Nephron progenitor cell (in vitro differentiated cells): ENCODE data around the gene KRIT1.
"Not testable (repeated sequence)": the region's sequence is repeated elsewhere in the genome, so short reads cannot be mapped to it uniquely, and the experiment has no call there.

ENCODE experiments used
- DNase-seq: peaks from one replicate; pipeline ENCODE4 v3.0.0; 2021
- H3K27ac Mint-ChIP-seq: 2 replicates; pipeline ENCODE4 v1.8.0; 2021; ENCODE audit warnings: mild to moderate bottlenecking, moderate library complexity, mixed read lengths
- H3K27me3 Mint-ChIP-seq: 2 replicates; pipeline ENCODE4 v1.8.0; 2021; ENCODE audit warnings: mild to moderate bottlenecking, low read depth, mixed read lengths; ENCODE audit not compliant: poor library complexity
- H3K36me3 Mint-ChIP-seq: 2 replicates; pipeline ENCODE4 v1.8.0; 2021; ENCODE audit warnings: low read depth, mixed read lengths
- H3K4me1 Mint-ChIP-seq: 2 replicates; pipeline ENCODE4 v1.8.0; 2021; ENCODE audit warnings: mixed read lengths
- H3K4me3 Mint-ChIP-seq: 2 replicates; pipeline ENCODE4 v1.8.0; 2021; ENCODE audit warnings: mild to moderate bottlenecking, moderate library complexity, mixed read lengths
- H3K9me3 Mint-ChIP-seq: 2 replicates; pipeline ENCODE4 v1.8.0; 2021; ENCODE audit warnings: mild to moderate bottlenecking, moderate library complexity, mixed read lengths
- TF ChIP-seq, protein P1 (sequence below): fragments of 200-600 bp; sonication (generic); IDR thresholded peaks from 2 replicates; pipeline ENCODE4 v1.5.0; 2021; ENCODE audit warnings: antibody characterized with exemption

KRIT1 gene

DNA sequence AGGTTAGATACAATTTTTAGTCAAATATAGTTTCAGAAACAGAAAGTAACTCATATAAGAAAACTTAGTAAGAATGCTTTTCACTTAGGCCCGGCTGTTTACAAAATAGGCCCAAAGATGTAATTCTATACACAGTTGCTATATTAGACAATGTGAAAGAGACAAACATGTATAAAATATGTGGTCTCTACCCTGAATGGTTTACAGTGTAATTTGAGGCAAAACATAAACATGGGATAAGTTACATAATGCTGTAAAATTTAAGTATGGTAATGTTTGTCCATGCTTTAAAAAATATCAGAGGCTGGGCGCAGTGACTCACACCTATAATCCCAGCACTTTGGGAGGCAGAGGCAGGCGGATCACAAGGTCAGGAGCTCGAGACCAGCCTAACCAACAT, 18.7 kb downstream of the KRIT1 start:
- no peak overlapping the region for H3K4me3 Mint-ChIP-seq
- H3K4me1 Mint-ChIP-seq = no peaks in the 10 kb centered on the region
- H3K27ac Mint-ChIP-seq = no peak overlapping the region
- H3K36me3 Mint-ChIP-seq = peaks cover 68% of the 10 kb centered on the region
- H3K27me3 Mint-ChIP-seq = peaks cover 3% of the 10 kb centered on the region
- peaks cover 8% of the 10 kb centered on the region for H3K9me3 Mint-ChIP-seq
- TF ChIP-seq, protein P1, sequence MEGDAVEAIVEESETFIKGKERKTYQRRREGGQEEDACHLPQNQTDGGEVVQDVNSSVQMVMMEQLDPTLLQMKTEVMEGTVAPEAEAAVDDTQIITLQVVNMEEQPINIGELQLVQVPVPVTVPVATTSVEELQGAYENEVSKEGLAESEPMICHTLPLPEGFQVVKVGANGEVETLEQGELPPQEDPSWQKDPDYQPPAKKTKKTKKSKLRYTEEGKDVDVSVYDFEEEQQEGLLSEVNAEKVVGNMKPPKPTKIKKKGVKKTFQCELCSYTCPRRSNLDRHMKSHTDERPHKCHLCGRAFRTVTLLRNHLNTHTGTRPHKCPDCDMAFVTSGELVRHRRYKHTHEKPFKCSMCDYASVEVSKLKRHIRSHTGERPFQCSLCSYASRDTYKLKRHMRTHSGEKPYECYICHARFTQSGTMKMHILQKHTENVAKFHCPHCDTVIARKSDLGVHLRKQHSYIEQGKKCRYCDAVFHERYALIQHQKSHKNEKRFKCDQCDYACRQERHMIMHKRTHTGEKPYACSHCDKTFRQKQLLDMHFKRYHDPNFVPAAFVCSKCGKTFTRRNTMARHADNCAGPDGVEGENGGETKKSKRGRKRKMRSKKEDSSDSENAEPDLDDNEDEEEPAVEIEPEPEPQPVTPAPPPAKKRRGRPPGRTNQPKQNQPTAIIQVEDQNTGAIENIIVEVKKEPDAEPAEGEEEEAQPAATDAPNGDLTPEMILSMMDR = no peak
- DNase-seq = no peak

DNA sequence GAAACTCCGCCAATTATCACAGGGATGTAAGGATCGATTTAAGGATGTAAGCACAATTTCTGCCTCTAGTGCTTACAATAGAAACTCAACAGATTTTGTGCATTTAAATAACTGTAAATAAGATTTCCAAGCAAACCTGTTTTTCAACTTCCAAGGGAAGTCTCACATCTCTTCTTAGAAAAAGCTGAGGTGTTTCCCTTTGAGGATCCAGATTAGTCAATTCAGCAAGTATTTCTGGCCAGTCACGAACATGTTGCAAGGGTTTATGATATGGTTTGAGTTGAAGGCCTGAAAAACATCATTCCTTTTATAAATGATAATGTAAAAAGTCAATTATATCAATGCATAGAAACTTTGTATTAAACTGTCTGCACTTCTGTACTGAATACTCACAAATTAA, 23.9 kb downstream of the KRIT1 start:
- no peak overlapping the region for H3K4me3 Mint-ChIP-seq
- no peaks in the 10 kb centered on the region for H3K27me3 Mint-ChIP-seq
- H3K36me3 Mint-ChIP-seq = peaks cover 77% of the 10 kb centered on the region
- no peak overlapping the region for H3K27ac Mint-ChIP-seq
- no peaks in the 10 kb centered on the region for H3K9me3 Mint-ChIP-seq
- TF ChIP-seq, protein P1 = no peak
- H3K4me1 Mint-ChIP-seq = no peaks in the 10 kb centered on the region
- DNase-seq = no peak

DNA sequence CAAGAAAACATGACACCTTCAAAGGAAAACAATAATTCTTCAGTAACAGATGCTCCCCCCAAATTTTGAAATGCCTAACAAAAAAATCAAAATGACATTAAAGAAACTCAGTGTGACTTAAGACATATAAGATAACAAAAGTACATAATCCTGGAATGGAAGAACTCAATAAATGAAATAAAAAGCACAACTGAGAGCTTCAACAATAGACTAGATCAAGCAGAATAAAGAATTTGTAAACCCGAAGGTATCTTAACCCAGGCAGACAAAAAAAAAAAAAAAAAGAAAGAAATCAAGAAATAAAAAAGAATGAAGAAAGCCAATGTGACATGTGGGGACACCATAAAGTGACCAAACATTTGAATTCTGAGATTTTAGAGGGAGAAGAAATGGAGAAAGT, 39.0 kb downstream of the KRIT1 start:
- H3K27ac Mint-ChIP-seq = no peak overlapping the region
- H3K27me3 Mint-ChIP-seq = peaks cover 2% of the 10 kb centered on the region
- H3K36me3 Mint-ChIP-seq = peaks cover 89% of the 10 kb centered on the region
- peaks cover 34% of the 10 kb centered on the region for H3K9me3 Mint-ChIP-seq
- H3K4me1 Mint-ChIP-seq = no peaks in the 10 kb centered on the region
- no peak for DNase-seq
- TF ChIP-seq, protein P1 = no peak
- H3K4me3 Mint-ChIP-seq = no peak overlapping the region

DNA sequence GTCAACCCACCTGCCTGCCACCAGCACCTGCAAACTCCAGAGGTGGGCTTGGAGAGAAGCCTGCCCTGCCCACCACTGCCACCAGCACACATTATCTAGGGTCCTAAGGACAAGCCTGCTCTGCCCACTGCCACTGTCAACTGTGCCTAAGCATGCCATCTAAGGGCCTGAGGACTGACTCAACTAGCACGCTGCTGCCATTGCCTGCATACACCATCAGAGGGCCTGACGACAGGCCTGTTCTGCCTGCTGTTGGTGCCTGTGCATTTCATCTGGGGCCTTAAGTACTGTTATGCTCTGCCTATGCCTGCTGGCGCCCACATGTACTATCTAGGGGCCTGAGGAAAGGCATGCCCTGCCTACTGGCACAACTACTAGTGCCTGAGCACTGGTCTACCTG, 39.7 kb downstream of the KRIT1 start:
- Mint-ChIP-seq H3K4me1 (no peaks in the 10 kb centered on the region), H3K4me3 (no peak overlapping the region), H3K36me3 (peaks cover 87% of the 10 kb centered on the region), H3K9me3 (peaks cover 34% of the 10 kb centered on the region), H3K27me3 (peaks cover 2% of the 10 kb centered on the region), H3K27ac (no peak overlapping the region)
- no peak for DNase-seq
- TF ChIP-seq, protein P1 = no peak

DNA sequence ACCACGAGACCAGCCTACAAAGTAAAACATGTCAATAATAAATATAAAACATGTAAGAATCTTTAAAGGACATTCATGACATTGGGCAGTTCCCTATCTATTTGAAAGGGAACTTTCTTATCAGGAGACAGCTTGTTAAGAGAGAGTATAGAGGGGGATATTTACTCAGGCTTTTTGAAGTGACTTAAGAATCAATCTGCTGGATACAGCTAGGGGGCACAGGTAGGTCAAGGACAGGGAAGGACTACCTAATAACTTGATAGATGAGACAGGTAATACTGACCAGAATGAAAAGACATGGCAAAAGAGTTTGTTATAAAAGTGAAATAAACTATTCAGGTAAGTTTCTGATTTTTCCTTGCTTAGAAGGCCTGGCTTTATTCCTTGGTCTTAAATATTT, 44.9 kb downstream of the KRIT1 start:
- Mint-ChIP-seq H3K36me3 (peaks cover 82% of the 10 kb centered on the region), H3K9me3 (no peaks in the 10 kb centered on the region), H3K4me1 (no peaks in the 10 kb centered on the region), H3K27me3 (no peaks in the 10 kb centered on the region), H3K27ac (no peak overlapping the region), H3K4me3 (no peak overlapping the region)
- TF ChIP-seq, protein P1 = no peak
- DNase-seq = no peak

DNA sequence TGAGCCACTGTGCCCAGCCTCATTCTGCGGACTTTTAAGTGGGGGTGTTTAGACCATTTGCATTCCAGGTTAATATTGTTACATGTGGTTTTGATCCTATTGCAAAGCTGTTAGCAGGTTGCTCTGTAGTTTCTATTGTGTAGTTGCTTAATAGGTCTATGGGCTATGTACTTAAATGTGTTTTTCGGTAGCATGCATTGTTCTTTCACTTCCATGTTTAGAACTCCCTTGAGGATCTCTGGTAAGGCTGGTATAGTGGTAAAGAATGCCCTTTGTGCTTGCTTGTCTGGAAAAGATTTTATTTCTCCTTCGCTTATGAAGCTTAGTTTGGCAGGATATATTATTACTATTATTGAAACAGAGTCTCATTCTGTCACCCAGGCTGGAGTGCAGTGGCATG, 53.4 kb downstream of the KRIT1 start:
- no peak for DNase-seq
- Mint-ChIP-seq H3K27me3 (peaks cover 9% of the 10 kb centered on the region), H3K4me3 (no peak overlapping the region), H3K27ac (no peak overlapping the region), H3K4me1 (no peaks in the 10 kb centered on the region), H3K9me3 (peaks cover 73% of the 10 kb centered on the region), H3K36me3 (peaks cover 80% of the 10 kb centered on the region)
- TF ChIP-seq, protein P1 = no peak

DNA sequence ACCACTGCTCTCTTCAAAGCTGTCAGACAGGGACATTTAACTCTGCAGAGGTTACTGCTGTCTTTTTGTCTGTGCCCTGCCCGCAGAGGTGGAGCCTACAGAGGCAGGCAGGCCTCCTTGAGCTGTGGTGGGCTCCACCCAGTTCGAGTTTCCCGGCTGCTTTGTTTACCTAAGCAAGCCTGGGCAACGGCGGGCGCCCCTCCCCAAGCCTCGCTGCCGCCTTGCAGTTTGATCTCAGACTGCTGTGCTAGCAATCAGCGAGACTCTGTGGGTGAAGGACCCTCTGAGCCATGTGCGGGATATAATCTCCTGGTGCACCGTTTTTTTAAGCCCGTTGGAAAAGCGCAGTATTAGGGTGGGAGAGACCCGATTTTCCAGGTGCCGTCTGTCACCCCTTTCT, 56.5 kb downstream of the KRIT1 start:
- H3K4me1 Mint-ChIP-seq, H3K27ac Mint-ChIP-seq, H3K4me3 Mint-ChIP-seq, DNase-seq, H3K27me3 Mint-ChIP-seq: not testable (repeated sequence)
- Mint-ChIP-seq H3K9me3 (peaks cover 74% of the 10 kb centered on the region), H3K36me3 (peaks cover 53% of the 10 kb centered on the region)

DNA sequence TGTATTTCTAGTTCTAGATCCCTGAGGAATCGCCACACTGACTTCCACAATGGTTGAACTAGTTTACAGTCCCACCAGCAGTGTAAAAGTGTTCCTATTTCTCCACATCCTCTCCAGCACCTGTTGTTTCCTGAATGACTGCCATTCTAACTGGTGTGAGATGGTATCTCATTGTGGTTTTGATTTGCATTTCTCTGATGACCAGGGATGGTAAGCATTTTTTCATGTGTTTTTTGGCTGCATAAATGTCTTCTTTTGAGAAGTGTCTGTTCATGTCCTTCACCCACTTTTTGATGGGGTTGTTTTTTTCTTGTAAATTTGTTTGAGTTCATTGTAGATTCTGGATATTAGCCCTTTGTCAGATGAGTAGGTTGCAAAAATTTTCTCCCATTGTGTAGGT, 61.4 kb downstream of the KRIT1 start:
- peaks cover 55% of the 10 kb centered on the region for H3K9me3 Mint-ChIP-seq
- H3K27ac Mint-ChIP-seq, H3K4me1 Mint-ChIP-seq, DNase-seq, H3K4me3 Mint-ChIP-seq, H3K27me3 Mint-ChIP-seq: not testable (repeated sequence)
- peaks cover 13% of the 10 kb centered on the region for H3K36me3 Mint-ChIP-seq
